NCI-H1694 treated with DMSO at 0.1 percent for 48 hours (cell line): ENCODE results near the gene C9orf78.

Experiments
- DNase-seq: peaks from one replicate; lab custom pipeline; 2025; lab: John Stamatoyannopoulos, UW

Gene C9orf78

DNA sequence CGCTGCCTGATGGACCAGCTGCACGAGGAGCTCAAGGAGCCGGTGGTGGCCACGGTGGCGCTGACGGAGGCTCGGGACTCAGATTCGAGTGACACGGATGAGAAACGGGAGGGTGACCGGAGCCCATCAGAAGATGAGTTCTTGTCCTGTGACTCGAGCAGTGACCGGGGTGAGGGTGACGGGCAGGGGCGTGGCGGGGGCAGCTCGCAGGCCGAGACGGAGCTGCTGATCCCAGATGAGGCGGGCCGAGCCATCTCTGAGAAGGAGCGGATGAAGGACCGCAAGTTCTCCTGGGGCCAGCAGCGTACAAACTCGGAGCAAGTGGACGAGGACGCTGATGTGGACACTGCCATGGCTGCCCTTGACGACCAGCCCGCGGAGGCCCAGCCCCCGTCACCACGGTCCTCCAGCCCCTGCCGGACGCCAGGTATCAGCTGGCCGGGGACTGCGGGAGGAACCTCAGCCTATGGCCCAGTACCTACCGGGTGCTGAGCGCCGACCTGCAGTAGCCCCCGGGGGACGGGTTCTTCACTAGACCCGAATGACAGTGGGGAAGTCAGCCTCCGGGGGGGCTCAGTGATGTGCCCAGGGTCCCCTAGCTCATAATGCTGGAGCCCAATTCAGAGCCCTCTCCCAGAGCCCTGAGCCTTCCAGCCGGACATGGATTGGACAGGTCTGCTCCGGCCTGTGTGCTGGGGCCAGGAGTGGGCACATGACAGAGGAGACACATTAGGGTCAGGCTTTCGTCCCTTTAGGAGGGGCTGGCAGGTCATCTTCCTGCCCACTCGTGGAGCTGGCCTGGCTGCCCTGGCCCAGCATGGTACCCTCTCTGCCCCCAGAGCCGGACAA is 33.2 kb upstream of the C9orf78 start:
- no peak for DNase-seq

DNA sequence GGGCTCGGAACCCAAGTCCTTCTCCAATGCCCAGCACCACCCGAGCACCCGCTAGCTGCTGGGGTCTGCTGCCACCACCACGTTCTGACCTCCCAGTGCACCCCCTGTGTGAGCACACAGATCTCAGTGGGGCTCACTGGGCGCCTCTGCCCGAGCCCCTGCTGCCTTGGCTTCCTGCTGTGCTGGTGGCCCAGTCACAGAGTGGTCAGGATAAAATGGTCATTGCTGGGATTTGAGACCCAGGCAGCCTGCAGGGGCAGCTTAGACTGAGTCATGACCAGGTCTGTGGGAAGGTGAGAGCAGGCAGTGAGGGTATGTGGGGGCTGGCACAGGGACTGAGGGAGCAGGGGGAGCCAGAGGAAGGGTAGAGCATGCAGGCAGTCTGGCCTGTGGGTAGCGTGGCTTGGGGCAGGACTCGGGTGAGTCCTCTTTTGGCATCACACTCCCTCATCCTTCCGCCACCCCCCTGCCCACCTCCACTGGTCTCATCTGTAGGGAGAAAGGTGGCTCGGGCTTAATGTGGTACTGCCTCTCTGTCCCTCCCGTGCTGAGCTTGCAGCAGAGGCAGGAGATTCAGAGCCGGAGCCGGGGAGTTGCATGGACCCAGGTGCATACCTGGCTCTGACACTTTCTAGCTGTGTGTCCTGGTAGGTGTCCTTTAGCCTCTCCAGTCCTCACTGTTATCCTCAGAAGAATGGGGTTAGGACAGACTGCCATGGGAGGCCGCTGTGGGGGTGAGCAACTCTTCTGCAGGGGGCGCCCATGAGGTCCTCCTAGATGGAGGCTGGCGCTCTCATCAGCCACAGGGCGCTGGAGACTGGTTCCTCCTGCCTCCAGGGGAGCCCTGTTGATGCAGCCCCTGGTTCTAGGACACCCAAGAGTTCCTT is 32.3 kb upstream of the C9orf78 start:
- DNase-seq, result no peak

DNA sequence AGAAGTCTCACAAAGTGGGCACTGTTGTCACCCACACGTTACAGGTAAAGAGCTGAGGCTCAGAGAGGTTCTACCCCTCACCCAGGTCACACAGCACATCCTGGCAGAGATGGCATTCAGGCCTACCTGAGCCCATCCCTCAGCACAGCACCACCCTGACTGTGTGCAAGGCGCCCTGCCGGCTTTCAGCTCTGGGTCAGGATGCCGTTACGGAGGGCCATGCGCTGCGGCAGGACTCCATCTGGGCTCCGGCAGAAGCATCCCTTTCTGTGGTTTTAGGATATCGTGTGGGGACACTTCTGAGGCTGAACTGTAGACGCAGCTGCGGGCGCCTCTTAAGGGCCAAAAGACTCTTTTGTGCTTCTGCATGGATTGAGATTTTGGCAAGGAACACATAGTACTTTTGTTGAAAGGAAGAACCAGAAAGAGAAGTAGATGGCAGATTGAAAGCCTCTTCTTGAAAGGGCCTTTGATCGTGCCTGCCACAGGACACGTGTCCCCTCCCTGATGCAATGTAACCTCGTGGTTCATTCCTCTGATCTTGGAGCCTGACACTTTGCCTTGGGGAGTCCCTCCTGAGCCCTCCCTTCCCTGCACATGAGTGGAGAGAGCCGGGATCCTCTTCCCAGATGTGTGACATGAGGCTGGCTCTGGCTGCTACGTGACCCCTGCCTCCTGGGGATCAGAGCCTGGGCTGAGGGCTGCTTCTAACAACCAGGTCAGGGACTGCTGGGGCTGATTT is 31.5 kb upstream of the C9orf78 start:
- no peak for DNase-seq

- DNase-seq, result no peak
Measured at GRCh38 chr9:129865668-129866320, 30.7 kb upstream of the C9orf78 start.

DNA sequence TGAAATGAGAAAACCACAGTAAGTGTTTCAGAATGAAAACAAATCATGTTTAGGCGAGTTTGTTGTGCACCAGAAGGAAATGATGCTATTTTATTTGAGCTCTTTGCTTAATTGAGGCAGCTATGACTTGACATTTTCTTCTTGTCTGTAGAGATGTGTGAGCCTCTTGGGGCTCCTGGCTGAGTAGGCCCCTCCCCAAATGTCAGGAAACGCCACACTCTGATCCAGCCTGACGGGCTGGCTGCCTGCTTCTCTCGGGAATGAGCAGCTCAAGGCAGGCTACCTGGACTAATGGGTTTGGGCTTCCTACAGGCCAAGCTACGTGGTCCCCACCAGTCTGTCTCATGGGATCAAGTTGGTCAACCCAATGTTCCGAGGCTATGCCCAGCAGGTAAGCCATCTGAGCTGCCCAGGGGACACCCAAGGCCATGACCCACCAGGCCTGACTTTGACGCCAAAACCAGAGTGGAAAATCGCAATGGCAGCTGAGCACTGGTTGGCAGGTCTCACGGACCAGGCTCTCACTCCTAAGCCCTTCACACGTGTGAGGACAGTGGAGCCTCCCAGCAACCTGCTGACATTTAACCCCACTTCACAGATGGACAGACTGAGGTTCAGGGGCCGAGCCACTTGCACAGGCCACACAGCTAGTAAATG is 30.0 kb upstream of the C9orf78 start:
- DNase-seq, result no peak

- no peak for DNase-seq
Measured at GRCh38 chr9:129863059-129863690, 28.1 kb upstream of the C9orf78 start.

- DNase-seq, result no peak
Measured at GRCh38 chr9:129861447-129861827, 26.4 kb upstream of the C9orf78 start.

DNA sequence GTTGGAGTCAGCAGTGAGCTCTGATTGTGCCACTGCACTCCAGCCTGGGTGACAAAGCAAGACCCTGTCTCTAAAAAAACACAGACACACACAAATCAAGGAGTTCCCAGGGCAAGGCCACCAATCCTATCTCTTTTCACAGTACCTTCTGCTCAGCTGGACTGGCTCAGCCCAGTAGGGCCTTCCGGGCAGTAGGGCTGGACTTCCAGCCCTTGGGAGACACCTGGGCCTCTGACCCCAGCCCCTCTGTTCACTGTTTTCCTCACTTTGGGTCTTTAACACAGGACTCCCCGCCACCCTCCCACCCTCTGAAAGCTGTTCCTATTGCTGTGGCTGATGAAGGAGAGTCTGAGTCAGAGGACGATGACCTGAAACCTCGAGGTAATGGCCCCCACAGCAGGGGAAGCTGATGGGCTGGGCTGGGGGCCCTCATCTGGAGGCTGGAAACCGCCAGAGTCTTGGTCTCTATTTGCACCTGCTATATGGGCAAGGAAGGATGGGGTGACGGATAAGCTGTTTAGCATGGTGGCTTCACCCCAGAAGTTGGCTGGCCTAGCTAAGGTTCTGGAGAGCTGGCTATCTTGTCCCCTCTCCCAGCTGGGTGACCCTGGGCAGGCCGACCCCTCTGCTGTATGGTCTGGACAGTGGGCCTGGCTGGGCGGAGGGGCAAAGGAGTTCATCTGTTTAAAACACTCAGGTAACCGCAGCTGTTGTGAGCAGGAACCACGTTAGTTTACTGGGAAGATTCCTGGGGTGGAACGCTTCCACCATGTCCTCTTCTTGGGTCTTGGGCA is 25.8 kb upstream of the C9orf78 start:
- no peak for DNase-seq

- no peak for DNase-seq
Measured at GRCh38 chr9:129858167-129858962, 23.3 kb upstream of the C9orf78 start.

DNA sequence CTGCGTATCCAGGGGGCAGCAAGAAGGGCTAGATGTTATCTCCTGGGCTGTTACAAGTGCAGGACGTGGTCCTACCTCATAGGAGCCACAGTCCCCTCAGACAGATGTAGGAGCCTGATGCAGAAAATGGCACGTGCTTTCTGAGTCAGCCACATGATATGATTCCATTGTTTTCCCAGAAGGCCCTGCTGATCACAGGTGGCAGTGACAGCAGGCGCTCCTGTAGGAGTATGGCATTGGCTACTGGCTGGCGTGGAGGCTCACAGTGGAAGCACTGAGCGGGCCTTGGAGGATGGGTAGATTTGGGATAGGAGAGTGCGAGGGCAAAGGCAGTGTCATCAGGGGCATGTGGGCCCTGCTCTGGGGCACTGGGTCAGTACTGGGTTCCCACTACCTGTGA is 22.1 kb upstream of the C9orf78 start:
- no peak for DNase-seq

- no peak for DNase-seq
Measured at GRCh38 chr9:129854588-129855110, 19.6 kb upstream of the C9orf78 start.

DNA sequence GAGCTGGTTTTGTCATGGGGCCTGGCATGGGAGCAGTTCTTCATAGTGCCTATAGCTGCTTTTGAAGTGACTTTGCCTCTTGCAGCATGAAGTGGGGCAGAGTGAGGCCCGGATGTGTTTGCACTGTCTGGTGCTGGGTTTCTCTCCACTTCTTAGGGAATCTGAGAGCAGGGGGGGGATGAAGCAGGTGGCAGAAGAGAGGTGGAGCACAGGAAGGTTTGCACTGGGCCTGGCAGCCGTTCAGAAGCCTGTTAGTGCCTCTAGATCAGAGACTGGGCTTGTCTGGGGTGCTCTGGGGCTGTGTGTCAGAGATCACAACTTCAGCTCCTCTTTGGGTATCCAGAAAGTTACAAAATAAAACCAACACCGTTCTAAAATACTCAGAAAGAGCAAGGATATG is 18.5 kb upstream of the C9orf78 start:
- DNase-seq, result no peak

DNA sequence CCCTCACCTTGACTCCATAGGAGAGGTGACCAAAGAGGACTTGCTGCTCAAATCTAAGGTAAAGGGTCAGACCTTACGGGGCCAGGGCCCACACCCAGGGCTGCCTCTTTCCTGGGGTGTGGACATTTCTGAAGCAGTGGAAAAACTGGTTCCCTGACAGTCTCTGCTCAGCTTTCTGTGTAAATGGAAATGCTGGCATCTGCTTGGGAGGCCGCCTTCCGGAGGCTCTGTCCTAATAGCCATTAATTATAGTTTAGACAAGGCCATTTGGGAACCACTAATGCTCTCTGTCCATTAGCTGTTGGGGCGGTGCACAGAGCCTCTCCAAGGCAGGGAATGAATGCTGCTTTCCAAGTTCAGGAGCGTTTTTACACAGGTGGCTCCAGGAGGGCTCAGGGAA is 17.5 kb upstream of the C9orf78 start:
- DNase-seq, result no peak

DNA sequence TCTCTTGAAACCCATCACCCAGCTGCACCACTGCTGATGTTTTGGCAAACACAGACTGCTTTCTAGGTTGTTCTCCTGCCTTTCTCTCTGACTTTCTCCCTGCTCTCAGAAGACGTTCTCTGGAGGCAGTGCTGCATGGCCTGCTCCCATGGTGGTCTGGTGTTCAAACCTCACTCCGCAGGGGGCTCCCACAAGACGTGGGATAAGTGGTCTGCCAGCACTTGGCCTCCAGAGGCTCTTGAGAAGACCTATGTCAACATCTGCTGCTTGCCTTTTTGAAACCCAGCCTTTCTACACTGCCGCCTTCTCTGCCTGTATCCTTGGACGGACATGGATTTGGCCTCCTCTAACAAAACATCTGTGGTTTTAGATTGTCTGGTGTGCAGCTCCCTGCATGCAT is 16.7 kb upstream of the C9orf78 start:
- no peak for DNase-seq

- DNase-seq, result no peak
Measured at GRCh38 chr9:129850821-129851550, 15.9 kb upstream of the C9orf78 start.

- DNase-seq, result no peak
Measured at GRCh38 chr9:129849901-129850300, 14.8 kb upstream of the C9orf78 start.

DNA sequence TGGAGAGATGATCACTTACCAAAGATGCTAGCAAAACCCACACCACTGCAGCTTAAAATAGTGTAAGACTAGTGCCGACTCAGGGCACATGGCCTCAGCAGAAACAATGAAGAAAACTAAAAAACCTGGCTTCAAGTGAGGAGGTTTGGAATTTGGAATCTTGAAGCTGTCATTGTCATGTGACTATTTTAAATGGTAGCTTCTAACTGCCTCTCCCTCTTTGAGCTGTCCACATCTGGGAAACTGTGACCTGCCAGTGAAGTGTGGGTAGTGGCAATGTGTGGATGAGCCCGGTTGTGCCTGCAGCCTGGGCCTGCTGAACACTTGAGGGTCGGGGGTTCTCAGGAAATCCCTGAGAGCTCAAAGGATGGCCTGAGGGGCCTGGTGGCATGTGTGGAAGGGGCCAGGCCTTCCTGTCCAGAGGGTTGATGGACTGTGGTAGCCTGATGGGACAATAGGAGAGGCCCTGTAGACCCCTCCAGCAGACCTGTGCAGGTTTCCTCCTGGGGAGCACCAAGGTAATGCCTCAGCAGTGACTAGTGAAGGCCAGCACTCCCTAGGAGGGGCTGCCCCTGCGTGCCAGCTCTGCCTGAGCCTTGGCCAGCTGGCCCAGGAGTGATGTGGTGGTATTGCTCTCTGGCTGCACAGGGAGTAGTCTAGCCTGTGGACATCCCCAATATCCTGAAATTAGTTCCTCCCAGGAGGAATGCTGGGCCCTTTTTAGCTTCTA is 13.8 kb upstream of the C9orf78 start:
- no peak for DNase-seq

DNA sequence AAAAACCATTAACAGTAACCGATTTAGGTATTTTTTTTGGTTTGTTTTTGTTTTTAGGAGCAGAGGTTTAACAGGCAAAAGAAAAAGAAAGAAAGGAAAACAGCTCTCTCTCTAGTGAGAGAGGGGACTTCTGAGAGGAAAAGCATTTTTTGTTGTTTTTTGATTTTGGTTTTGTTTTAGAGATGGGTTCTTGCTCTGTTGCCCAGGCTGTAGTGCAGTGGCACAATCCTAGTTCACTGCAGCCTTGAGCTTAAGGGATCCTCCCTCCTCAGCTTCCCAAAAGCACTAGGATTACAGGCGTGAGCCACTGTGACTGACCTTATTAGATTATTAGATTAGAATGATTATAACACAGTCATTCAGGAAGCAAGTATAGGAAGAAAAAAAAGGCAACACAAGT is 10.3 kb upstream of the C9orf78 start:
- no peak for DNase-seq
